Endothelial cell (in vitro differentiated cells): ENCODE data around the gene SOX18. TPM values are rescaled to one million over a fixed set of nuclear protein-coding genes. Genes with fewer than 3 reads are reported as not detected.

ENCODE experiments used
- DNase-seq: peaks from one replicate; pipeline ENCODE4 v3.0.0; 2021; ENCODE audit warnings: low spot score
- H3K27ac Mint-ChIP-seq: one replicate; pipeline ENCODE4 v1.8.0; 2021; ENCODE audit warnings: mixed read lengths, inconsistent platforms; ENCODE audit not compliant: unreplicated experiment
- H3K27me3 Mint-ChIP-seq: one replicate; pipeline ENCODE4 v1.8.0; 2021; ENCODE audit warnings: mild to moderate bottlenecking, moderate library complexity, mixed read lengths, inconsistent platforms; ENCODE audit not compliant: unreplicated experiment
- H3K36me3 Mint-ChIP-seq: one replicate; pipeline ENCODE4 v1.8.0; 2021; ENCODE audit warnings: mild to moderate bottlenecking, low read depth, mixed read lengths, inconsistent platforms; ENCODE audit not compliant: unreplicated experiment
- H3K4me1 Mint-ChIP-seq: one replicate; pipeline ENCODE4 v1.8.0; 2021; ENCODE audit warnings: mild to moderate bottlenecking, mixed read lengths, inconsistent platforms; ENCODE audit not compliant: unreplicated experiment
- H3K4me3 Mint-ChIP-seq: one replicate; pipeline ENCODE4 v1.8.0; 2021; ENCODE audit warnings: mild to moderate bottlenecking, mixed read lengths, inconsistent platforms; ENCODE audit not compliant: unreplicated experiment
- H3K9me3 Mint-ChIP-seq: one replicate; pipeline ENCODE4 v1.8.0; 2021; ENCODE audit warnings: mixed read lengths, inconsistent platforms; ENCODE audit not compliant: unreplicated experiment
- CTCF ChIP-seq: fragments of 200-600 bp; sonication (generic); IDR thresholded peaks from one replicate; pipeline ENCODE4 v1.5.0; 2021; ENCODE audit warnings: antibody characterized with exemption; ENCODE audit not compliant: unreplicated experiment
- total RNA-seq: library from RNA; stranded (reverse); fragmentation: NEBNext Ultra II Directional; extraction: Animal tissue kit (Norgen Biotek cat#: 25700); gene quantifications from one replicate; pipeline ENCODE4 v1.2.1, GENCODE V29; 2021; ENCODE audit not compliant: unreplicated experiment

SOX18 gene
- total RNA-seq, 1 donor from 2014 or later = 149 TPM

- peak overlapping the region; percentile 84 for H3K4me3 Mint-ChIP-seq
- H3K9me3 Mint-ChIP-seq = no peaks in the 10 kb centered on the region
- no peak for TF ChIP-seq CTCF
- peak overlapping the region; percentile 82 for H3K27ac Mint-ChIP-seq
- H3K4me1 Mint-ChIP-seq = peaks cover 42% of the 10 kb centered on the region
- H3K27me3 Mint-ChIP-seq = peaks cover 11% of the 10 kb centered on the region
- no peak for DNase-seq
- no peaks in the 10 kb centered on the region for H3K36me3 Mint-ChIP-seq
Measured at GRCh38 chr20:64055396-64055892, 6.0 kb upstream of the SOX18 start.

- H3K9me3 Mint-ChIP-seq = no peaks in the 10 kb centered on the region
- peaks cover 42% of the 10 kb centered on the region for H3K4me1 Mint-ChIP-seq
- H3K27ac Mint-ChIP-seq = peak overlapping the region; percentile 92
- H3K27me3 Mint-ChIP-seq = peaks cover 12% of the 10 kb centered on the region
- no peaks in the 10 kb centered on the region for H3K36me3 Mint-ChIP-seq
- peak overlapping the region; percentile 72 for H3K4me3 Mint-ChIP-seq
- TF ChIP-seq CTCF = no peak
- DNase-seq = peak; percentile 71
Measured at GRCh38 chr20:64053841-64054661, 4.6 kb upstream of the SOX18 start.

GRCh38 chr20:64052987-64053840 is 3.8 kb upstream of the SOX18 start:
- peak overlapping the region; percentile 81 for H3K27ac Mint-ChIP-seq

DNA sequence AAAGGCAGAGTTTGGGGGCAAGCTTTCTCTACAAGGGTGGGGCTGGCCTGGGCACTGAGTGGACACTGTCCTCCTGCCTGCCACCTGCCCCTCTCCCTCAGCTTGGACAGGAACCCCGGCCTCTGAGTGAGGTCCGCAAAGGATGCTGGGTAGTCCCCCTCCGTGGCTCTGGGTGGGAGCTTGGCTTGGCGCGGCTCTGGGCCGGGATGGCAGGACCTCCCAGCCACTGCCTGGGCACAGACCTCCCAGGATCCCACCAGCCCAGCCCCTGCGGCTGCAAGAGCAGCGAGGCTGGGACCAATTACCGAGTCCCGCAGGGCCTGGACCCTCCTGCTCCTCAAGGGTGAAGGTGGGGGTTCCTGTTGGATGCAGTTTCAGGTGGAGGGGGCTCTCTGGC is 2.9 kb upstream of the SOX18 start:
- Mint-ChIP-seq H3K4me3 (no peak overlapping the region), H3K4me1 (peaks cover 37% of the 10 kb centered on the region), H3K27me3 (peaks cover 10% of the 10 kb centered on the region), H3K27ac (no peak overlapping the region), H3K9me3 (no peaks in the 10 kb centered on the region), H3K36me3 (peaks cover 7% of the 10 kb centered on the region)
- no peak for DNase-seq
- no peak for TF ChIP-seq CTCF

More at GRCh38 chr20:64052987-64053840, 3.8 kb upstream of the SOX18 start:
- Mint-ChIP-seq H3K9me3 (no peaks in the 10 kb centered on the region), H3K36me3 (no peaks in the 10 kb centered on the region), H3K4me3 (peak overlapping the region; percentile 72), H3K27me3 (peaks cover 10% of the 10 kb centered on the region), H3K4me1 (peaks cover 40% of the 10 kb centered on the region)
- no peak for TF ChIP-seq CTCF
- no peak for DNase-seq
